Measurements from ENCODE around the gene PF4V1.

Gene PF4V1

GRCh38 chr4:73853246-73853704 is at the start of gene PF4V1:
TSS of gene PF4V1 (plus strand) at chr4:73853296. CDS start at chr4:73853363, 67 bp downstream.
- no peak for TF ChIP-seq JUND (IDR thresholded peaks at IDR 0.05; ENCODE audit: low read depth)
- in situ Hi-C loops (cut with HindIII; ENCODE audit: low pct_unique_long_range_greater_than_20kb, low sequenced_read_pairs): no loop called here
- no peak for DNase-seq (ENCODE audit: low read depth in 1 of 2, low spot score in 1 of 2)

- in situ Hi-C loops (cut with HindIII; ENCODE audit: low pct_unique_long_range_greater_than_20kb, low sequenced_read_pairs): no loop called here
- DNase-seq (ENCODE audit: low read depth in 1 of 2, low spot score in 1 of 2): no peak
- no peak for TF ChIP-seq JUND (IDR thresholded peaks at IDR 0.05; ENCODE audit: low read depth)
These were observed 42.9 kb upstream of the PF4V1 start for GRCh38 chr4:73810191-73810590.

GRCh38 chr4:73811841-73812240 is 41.3 kb upstream of the PF4V1 start:
- DNase-seq (ENCODE audit: low read depth in 1 of 2, low spot score in 1 of 2): no peak
- in situ Hi-C loops (cut with HindIII; ENCODE audit: low pct_unique_long_range_greater_than_20kb, low sequenced_read_pairs): no loop called here
- TF ChIP-seq JUND (IDR thresholded peaks at IDR 0.05; ENCODE audit: low read depth): no peak

GRCh38 chr4:73814679-73815078 is 38.4 kb upstream of the PF4V1 start:
- TF ChIP-seq JUND (IDR thresholded peaks at IDR 0.05; ENCODE audit: low read depth): no peak
- DNase-seq (ENCODE audit: low read depth in 1 of 2, low spot score in 1 of 2): no peak
- in situ Hi-C loops (cut with HindIII; ENCODE audit: low pct_unique_long_range_greater_than_20kb, low sequenced_read_pairs): no loop called here

GRCh38 chr4:73815145-73815544 is 38.0 kb upstream of the PF4V1 start:
- no peak for DNase-seq (ENCODE audit: low read depth in 1 of 2, low spot score in 1 of 2)
- no peak for TF ChIP-seq JUND (IDR thresholded peaks at IDR 0.05; ENCODE audit: low read depth)
- in situ Hi-C loops (cut with HindIII; ENCODE audit: low pct_unique_long_range_greater_than_20kb, low sequenced_read_pairs): no loop called here

- DNase-seq (ENCODE audit: low read depth in 1 of 2, low spot score in 1 of 2): no peak
- in situ Hi-C loops (cut with HindIII; ENCODE audit: low pct_unique_long_range_greater_than_20kb, low sequenced_read_pairs): no loop called here
- no peak for TF ChIP-seq JUND (IDR thresholded peaks at IDR 0.05; ENCODE audit: low read depth)
These were observed 36.3 kb upstream of the PF4V1 start for GRCh38 chr4:73816814-73817213.

GRCh38 chr4:73817341-73817740 is 35.8 kb upstream of the PF4V1 start:
- in situ Hi-C loops (cut with HindIII; ENCODE audit: low pct_unique_long_range_greater_than_20kb, low sequenced_read_pairs): no loop called here
- no peak for TF ChIP-seq JUND (IDR thresholded peaks at IDR 0.05; ENCODE audit: low read depth)
- DNase-seq (ENCODE audit: low read depth in 1 of 2, low spot score in 1 of 2): no peak

GRCh38 chr4:73821325-73821724 is 31.8 kb upstream of the PF4V1 start:
- no peak for TF ChIP-seq JUND (IDR thresholded peaks at IDR 0.05; ENCODE audit: low read depth)
- no peak for DNase-seq (ENCODE audit: low read depth in 1 of 2, low spot score in 1 of 2)
- in situ Hi-C loops (cut with HindIII; ENCODE audit: low pct_unique_long_range_greater_than_20kb, low sequenced_read_pairs): no loop called here

- DNase-seq (ENCODE audit: low read depth in 1 of 2, low spot score in 1 of 2): no peak
- no peak for TF ChIP-seq JUND (IDR thresholded peaks at IDR 0.05; ENCODE audit: low read depth)
- in situ Hi-C loops (cut with HindIII; ENCODE audit: low pct_unique_long_range_greater_than_20kb, low sequenced_read_pairs): no loop called here
These were observed 30.7 kb upstream of the PF4V1 start for GRCh38 chr4:73822389-73822788.

- in situ Hi-C loops (cut with HindIII; ENCODE audit: low pct_unique_long_range_greater_than_20kb, low sequenced_read_pairs): no loop called here
- DNase-seq (ENCODE audit: low read depth in 1 of 2, low spot score in 1 of 2): no peak
- no peak for TF ChIP-seq JUND (IDR thresholded peaks at IDR 0.05; ENCODE audit: low read depth)
These were observed 30.1 kb upstream of the PF4V1 start for GRCh38 chr4:73822812-73823504.

- no peak for DNase-seq (ENCODE audit: low read depth in 1 of 2, low spot score in 1 of 2)
- in situ Hi-C loops (cut with HindIII; ENCODE audit: low pct_unique_long_range_greater_than_20kb, low sequenced_read_pairs): no loop called here
- TF ChIP-seq JUND (IDR thresholded peaks at IDR 0.05; ENCODE audit: low read depth): no peak
These were observed 29.3 kb upstream of the PF4V1 start for GRCh38 chr4:73823760-73824159.

GRCh38 chr4:73828956-73829355 is 24.1 kb upstream of the PF4V1 start:
- TF ChIP-seq JUND (IDR thresholded peaks at IDR 0.05; ENCODE audit: low read depth): no peak
- in situ Hi-C loops (cut with HindIII; ENCODE audit: low pct_unique_long_range_greater_than_20kb, low sequenced_read_pairs): no loop called here
- no peak for DNase-seq (ENCODE audit: low read depth in 1 of 2, low spot score in 1 of 2)

GRCh38 chr4:73831569-73831968 is 21.5 kb upstream of the PF4V1 start:
- in situ Hi-C loops (cut with HindIII; ENCODE audit: low pct_unique_long_range_greater_than_20kb, low sequenced_read_pairs): no loop called here
- DNase-seq (ENCODE audit: low read depth in 1 of 2, low spot score in 1 of 2): no peak
- no peak for TF ChIP-seq JUND (IDR thresholded peaks at IDR 0.05; ENCODE audit: low read depth)
